Measurements from ENCODE around the gene CD9. TPM values are rescaled to one million over a fixed set of nuclear protein-coding genes. Genes with fewer than 3 reads are reported as not detected.

Gene CD9
- total and polyA plus RNA-seq, 2 of the 8 experiments (the other 6 are each of a cell fraction or from before 2014, with no cell fraction given) = 168 to 319 TPM

DNA sequence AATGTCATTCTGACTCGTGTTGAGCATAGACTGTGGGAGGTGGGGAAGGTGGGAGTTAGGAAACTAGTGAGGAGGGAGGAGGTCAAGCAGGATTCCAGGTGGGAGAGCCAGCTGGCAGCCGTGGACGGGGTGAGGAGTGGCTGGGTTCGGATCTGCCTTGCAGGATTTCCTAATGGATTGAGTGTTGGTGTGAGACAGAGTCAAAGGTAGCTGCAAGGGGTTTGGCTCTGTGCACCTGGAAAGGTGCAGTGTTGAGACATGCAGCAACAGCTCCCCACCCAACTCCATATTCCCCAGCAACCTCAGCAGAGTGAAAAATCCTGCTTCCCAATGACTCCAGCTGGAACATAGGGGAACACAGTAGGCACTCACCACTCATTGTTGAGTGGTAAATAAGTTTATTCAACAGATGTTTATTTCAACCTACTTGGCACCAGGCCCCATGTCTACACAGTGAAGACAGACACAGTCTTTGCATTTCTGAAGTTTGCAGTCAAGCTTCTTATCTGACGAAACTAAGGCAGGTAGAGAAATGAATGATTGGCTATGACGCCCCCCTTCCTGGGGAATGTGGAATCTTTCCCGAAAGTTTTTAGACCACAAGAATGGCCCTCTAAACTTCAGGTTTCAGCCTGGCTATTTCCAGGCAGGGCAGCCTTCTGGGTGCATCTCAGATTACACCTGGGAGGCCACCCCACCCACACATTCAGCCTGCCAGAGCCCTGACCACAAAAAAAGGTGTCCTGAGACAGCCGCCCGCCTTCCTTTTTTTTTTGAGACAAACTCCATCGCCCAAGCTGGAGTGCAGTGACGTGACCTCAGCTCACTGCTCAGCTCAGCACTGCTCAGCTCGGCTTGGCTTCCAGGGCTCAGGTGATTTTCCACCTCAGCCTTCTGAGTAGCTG, 72.4 kb downstream of the CD9 start:
- WGBS, 2 experiments (ENCODE audit: extremely low coverage in 1 of 2, insufficient coverage in 1 of 2, insufficient read length in 1 of 2, insufficient replicate concordance in 2 of 2, low coverage in 1 of 2, low lambda C conversion rate in 2 of 2, missing lambda C conversion rate in 1 of 2) = 56% methylated on average over 12 of the region's 12 CpGs; no CpG with 5 or more reads in 1 of the 2 experiments
- H3K9ac ChIP-seq (replicated peaks in 1 of 4; ENCODE audit: extremely low read depth in 1 of 4, low read depth in 3 of 4, low read length in 3 of 4) = 0 out of 7 replicates have a peak overlapping the region, but pooled peaks of 1 of the 4 experiments have one; percentile 8
- no peak overlapping the region for H3K23ac ChIP-seq (ENCODE audit: insufficient read length)
- H3K56ac ChIP-seq (replicated peaks; ENCODE audit: insufficient read length, low read depth, low read length) = peak overlapping the region; percentile 5
- peak overlapping the region; percentile 16 for H2AFZ ChIP-seq (ENCODE audit: low read length)
- H3K79me2 ChIP-seq (ENCODE audit: control insufficient read depth in 1 of 2, insufficient read depth in 2 of 2, low read length in 2 of 2) = no peaks in the 10 kb centered on the region
- TF ChIP-seq SP1 (IDR thresholded peaks at IDR 0.05; ENCODE audit: low read depth, low read length) = no peak
- TF ChIP-seq CREB1 (IDR thresholded peaks at IDR 0.05) = no peak
- no peak for TF ChIP-seq MAFK (IDR thresholded peaks at IDR 0.05; ENCODE audit: low read depth, low read length)
- TF ChIP-seq EGR1 (IDR thresholded peaks at IDR 0.05; ENCODE audit: borderline replicate concordance, low read depth, low read length) = no peak
- TF ChIP-seq, protein P1, sequence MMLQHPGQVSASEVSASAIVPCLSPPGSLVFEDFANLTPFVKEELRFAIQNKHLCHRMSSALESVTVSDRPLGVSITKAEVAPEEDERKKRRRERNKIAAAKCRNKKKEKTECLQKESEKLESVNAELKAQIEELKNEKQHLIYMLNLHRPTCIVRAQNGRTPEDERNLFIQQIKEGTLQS (IDR thresholded peaks at IDR 0.05; ENCODE audit: insufficient read depth, low read depth, low read length) = no peak
- TF ChIP-seq CHD1 (IDR thresholded peaks at IDR 0.05; ENCODE audit: low read depth, low read length) = no peak
- TF ChIP-seq HDAC2 (IDR thresholded peaks at IDR 0.05; ENCODE audit: borderline replicate concordance in 1 of 2, low read depth in 2 of 2, low read length in 2 of 2) = no peak
- no peak for TF ChIP-seq FOSL1 (IDR thresholded peaks at IDR 0.05; ENCODE audit: insufficient read depth, low read depth, low read length)
- TF ChIP-seq NANOG (IDR thresholded peaks at IDR 0.05; ENCODE audit: insufficient read depth, low read depth, low read length, poor library complexity, severe bottlenecking) = no peak
- no peak for TF ChIP-seq EZH2 (IDR thresholded peaks at IDR 0.05; ENCODE audit: low read depth, low read length, severe bottlenecking)
- H2BK5ac ChIP-seq (ENCODE audit: low read depth, low read length) = peak overlapping the region; percentile 87
- H3K4ac ChIP-seq (replicated peaks; ENCODE audit: insufficient read length, low read depth, low read length) = no peak overlapping the region
- H3K23me2 ChIP-seq (ENCODE audit: low read depth, low read length) = no peaks in the 10 kb centered on the region
- no peak overlapping the region for H3K4me3 ChIP-seq (ENCODE audit: extremely low read depth in 1 of 4, insufficient read depth in 2 of 4, low read depth in 3 of 4, low read length in 4 of 4)
- ChIA-PET POLR2A (ENCODE audit: partially characterized antibody) (interaction anchor here (0.8 to 1.3 kb wide), 4 partner anchors 11 to 327 kb away, joined by 3 to 4 read pairs (median 4); no protein-coding TSS in a partner anchor), CTCF (ENCODE audit: partially characterized antibody) (interaction anchor here (0.7 to 10.4 kb wide), 11 partner anchors 8 to 284 kb away, joined by 3 to 433 read pairs (median 6); partner anchors contain the start of gene CD9)
- H3K18ac ChIP-seq (ENCODE audit: extremely low read depth, low read length) = peak overlapping the region; percentile 94
- H2AK5ac ChIP-seq (ENCODE audit: low read depth, low read length) = peak overlapping the region; percentile 88
- H2BK15ac ChIP-seq (ENCODE audit: low read length) = 0 out of 2 replicates have a peak overlapping the region, but pooled peaks have one; percentile 65
- no peak overlapping the region for H4K8ac ChIP-seq (ENCODE audit: extremely low read depth, insufficient read depth, low read length)
- peak overlapping the region; percentile 68 for H2BK120ac ChIP-seq (replicated peaks; ENCODE audit: low read depth, low read length)
- FAIRE-seq (peak; percentile 7), DNase-seq (ENCODE audit: low read depth in 1 of 2, low spot score in 2 of 2) (no peak)
- H4K5ac ChIP-seq (ENCODE audit: insufficient read length, low read depth, low read length) = no peak overlapping the region
- peak overlapping the region; percentile 78 for H4K91ac ChIP-seq (replicated peaks; ENCODE audit: insufficient read length, low read length)
- H2BK20ac ChIP-seq (ENCODE audit: low read length) = peak overlapping the region; percentile 80; the same call in 1 of the 2 replicates
- peak overlapping the region; percentile 31; the same call in 1 of the 2 replicates for H3K27ac ChIP-seq (ENCODE audit: low read depth, low read length)
- H3K9me3 ChIP-seq (ENCODE audit: insufficient read depth in 2 of 2, low read depth in 1 of 2, low read length in 1 of 2) = no peaks in the 10 kb centered on the region
- no peaks in the 10 kb centered on the region for H3K79me1 ChIP-seq (ENCODE audit: low read depth, low read length)
- H2BK12ac ChIP-seq (ENCODE audit: low read depth, low read length) = peak overlapping the region; percentile 77
- H4K20me1 ChIP-seq (replicated peaks in 1 of 2; ENCODE audit: control insufficient read depth in 1 of 2, insufficient read depth in 2 of 2, low read length in 2 of 2) = no peaks in the 10 kb centered on the region
- H3K36me3 ChIP-seq (ENCODE audit: control insufficient read depth in 2 of 4, insufficient read depth in 4 of 4, low read length in 3 of 4) = no peaks in the 10 kb centered on the region
- H3K4me1 ChIP-seq (replicated peaks in 1 of 4; ENCODE audit: control insufficient read depth in 3 of 4, insufficient read depth in 4 of 4, low read length in 3 of 4) = peaks cover 24 to 35% (median 31%) of the 10 kb centered on the region in 4 experiments
- H3K27me3 ChIP-seq (replicated peaks in 1 of 4; ENCODE audit: control insufficient read depth in 3 of 4, extremely low read depth in 1 of 4, insufficient read depth in 3 of 4, low read length in 3 of 4) = no peaks in the 10 kb centered on the region
- no peak overlapping the region for H3K14ac ChIP-seq (ENCODE audit: insufficient read length)
- H3K4me2 ChIP-seq (ENCODE audit: insufficient read depth in 1 of 2, low read depth in 2 of 2, low read length in 2 of 2) = peak overlapping the region; percentile 10 to 28; a peak in 1 of 4 replicates

Data from H1 (cell line).